GM21423 (cell line): ENCODE data around the gene IPO11.
A peak's percentile ranks its signal among the peaks of the same experiment; 100 is the strongest.
"Not testable (repeated sequence)": the region's sequence is repeated elsewhere in the genome, so short reads cannot be mapped to it uniquely, and the experiment has no call there.

ENCODE experiments used
- ATAC-seq: cut with Tn5 transposase; IDR thresholded peaks from one replicate; pipeline ENCODE4 v1.9.1; 2021; ENCODE audit warnings: mild to moderate bottlenecking, moderate library complexity; ENCODE audit not compliant: unreplicated experiment

IPO11 gene

DNA sequence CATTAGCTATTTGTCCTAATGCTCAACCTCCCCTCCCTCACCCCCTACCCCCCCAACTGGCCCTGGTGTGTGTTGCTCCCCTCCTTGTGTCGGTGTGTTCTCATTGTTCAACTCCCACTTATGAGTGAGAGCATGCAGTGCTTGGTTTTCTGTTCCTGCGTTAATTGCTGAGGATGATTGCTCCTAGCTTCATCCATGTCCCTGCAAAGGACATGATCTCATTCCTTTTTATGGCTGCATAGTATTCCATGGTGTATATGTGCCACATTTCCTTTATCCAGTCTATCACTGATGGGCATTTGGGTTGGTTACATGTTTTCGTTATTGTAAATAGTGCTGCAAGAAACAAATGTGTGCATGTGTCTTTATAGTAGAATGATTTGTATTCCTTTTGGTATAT is 153.2 kb downstream of the IPO11 start:
- not testable (repeated sequence) for ATAC-seq

GRCh38 chr5:62568143-62568542 is 155.6 kb downstream of the IPO11 start:
- ATAC-seq: no peak

DNA sequence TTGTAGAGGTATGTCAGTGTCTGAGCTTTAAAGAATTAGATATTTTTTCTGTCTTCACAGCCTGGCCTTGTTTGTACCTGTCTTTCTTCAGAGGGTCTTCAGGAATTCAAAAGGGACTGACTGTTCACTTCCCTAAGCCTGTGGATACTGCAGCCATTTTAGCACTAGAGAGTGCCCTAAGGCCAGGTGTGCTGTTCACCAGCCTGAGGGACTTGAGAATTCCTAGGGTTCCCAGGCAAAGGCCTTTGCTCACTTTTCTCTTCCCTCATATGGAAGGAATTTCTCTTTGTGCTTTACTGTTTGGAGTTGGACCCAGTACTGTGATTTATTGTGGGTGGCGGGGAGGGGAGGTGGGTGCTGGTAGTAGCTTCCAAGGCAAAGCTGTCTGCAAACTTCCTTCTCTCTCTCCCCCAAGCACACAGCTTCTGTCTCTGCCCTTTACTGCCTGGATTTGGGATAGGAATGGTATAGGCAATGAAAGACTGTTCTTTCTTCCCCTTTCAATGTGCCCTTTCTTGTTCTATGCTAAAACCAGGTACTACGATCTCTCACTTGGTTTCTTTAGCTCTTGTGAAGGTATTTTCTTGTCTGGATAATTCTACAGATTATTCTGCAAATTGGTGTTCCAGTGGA is 156.4 kb downstream of the IPO11 start:
- no peak for ATAC-seq

DNA sequence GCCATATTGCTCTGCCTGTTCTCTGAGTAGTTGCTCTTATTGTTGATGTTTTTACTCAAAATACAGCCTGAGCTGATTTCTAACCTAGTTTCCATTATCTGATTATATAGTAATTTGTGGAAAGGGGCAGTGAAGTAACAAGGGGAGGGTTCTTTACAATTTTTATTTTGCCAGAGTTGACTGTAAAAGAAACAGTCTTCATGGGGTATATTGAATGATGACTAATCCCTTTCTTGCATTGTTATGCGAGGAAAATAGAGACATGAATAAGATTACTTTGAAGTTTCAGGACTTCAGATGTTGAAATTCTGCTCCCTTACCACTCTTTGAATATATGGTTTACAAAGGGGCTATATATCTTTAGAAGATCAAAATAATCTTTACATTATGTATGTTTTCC is 156.9 kb downstream of the IPO11 start:
- ATAC-seq: no peak

- no peak for ATAC-seq
Measured at GRCh38 chr5:62572918-62573514, 160.5 kb downstream of the IPO11 start.

GRCh38 chr5:62574599-62574998 is 162.0 kb downstream of the IPO11 start:
- no peak for ATAC-seq

DNA sequence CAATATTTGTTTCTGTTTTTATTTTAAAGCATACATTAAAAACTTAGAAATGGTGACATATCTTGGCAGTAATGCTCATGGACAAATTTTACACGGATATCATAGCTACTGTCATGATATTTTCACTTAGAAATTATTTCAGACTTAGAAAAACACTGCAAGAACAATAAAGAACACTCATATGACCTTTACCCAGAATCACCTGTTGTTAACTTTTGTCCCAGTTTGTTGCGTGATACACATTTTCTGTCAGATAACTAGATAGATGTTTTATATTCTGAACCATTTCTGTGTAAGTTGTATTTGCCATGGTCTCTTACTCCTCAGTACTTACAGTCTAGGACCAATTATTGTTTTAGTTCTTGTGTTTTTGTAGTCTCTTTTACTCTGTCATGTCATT is 162.5 kb downstream of the IPO11 start:
- no peak for ATAC-seq

- ATAC-seq: no peak
Measured at GRCh38 chr5:62575489-62575888, 162.9 kb downstream of the IPO11 start.

DNA sequence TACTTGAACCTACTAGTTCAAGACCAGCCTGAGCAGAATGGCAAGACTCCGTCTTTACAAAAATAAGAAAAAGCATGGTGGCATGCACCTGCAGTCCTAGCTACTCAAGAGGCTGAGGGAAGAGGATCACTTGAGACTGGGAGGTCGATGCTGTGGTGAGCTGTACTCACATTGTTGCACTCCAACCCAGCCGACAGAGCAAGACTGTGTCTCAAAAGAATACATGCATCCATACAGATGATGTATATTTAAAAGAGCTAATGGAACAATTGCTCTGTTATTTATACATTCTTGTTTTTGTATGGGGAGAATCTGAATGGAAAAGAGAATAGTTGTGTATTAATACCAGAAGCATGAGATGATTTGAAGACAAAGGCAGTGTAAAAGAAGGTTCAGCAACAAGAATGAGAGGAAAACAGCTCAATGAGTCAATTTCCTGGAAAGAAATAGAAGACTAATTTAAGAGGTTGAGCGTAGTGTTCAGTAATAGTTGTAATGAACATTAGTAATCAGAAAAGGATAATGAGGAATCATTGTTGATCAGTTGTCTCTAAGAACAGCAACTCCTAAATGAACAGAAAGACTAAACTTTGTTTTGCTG is 164.1 kb downstream of the IPO11 start:
- no peak for ATAC-seq

- ATAC-seq: no peak
Measured at GRCh38 chr5:62577488-62577887, 164.9 kb downstream of the IPO11 start.

- peak; percentile 94 for ATAC-seq
Measured at GRCh38 chr5:62578540-62578939, 166.0 kb downstream of the IPO11 start, which contains the start of gene LRRC70. LRRC70 (plus strand) TSS chr5:62578819; CDS start chr5:62579439, 620 bp downstream.

GRCh38 chr5:62579761-62580160 is 167.2 kb downstream of the IPO11 start:
- ATAC-seq: no peak

DNA sequence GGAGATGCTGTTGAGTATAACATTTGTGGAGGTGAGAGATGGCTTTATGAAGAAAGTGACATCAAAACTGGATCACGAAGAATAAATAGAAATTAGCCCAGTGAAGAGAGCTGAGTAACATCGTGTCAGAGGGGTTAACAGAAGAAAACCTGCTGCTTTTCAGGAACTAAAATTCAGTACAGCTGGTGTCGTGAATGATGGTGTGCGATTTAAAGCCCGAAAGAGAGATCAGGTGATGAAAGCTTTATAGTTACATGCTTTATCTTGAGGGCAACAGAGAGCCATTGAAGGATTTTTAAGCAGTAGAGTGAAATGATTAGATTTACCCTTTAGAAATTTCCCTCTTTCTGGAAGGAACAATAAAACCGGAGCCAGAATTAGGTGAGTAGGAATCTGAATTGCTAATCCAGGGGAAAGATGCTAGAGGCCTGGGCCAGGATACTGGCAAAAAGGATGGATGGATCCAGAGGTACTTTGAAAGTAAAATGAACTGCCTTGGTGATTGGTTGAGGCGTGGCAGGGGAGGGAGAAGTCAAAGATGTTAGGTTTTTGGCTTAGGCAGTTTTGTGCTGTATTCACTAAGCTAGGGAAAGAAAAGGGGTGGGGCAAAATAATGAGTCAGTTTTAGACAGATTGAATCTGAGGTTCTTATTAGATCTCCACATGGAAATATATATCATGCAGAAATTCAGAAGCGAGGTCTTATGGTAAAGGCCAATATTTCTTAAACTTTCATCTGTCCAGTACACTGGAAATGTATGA is 169.5 kb downstream of the IPO11 start:
- no peak for ATAC-seq

DNA sequence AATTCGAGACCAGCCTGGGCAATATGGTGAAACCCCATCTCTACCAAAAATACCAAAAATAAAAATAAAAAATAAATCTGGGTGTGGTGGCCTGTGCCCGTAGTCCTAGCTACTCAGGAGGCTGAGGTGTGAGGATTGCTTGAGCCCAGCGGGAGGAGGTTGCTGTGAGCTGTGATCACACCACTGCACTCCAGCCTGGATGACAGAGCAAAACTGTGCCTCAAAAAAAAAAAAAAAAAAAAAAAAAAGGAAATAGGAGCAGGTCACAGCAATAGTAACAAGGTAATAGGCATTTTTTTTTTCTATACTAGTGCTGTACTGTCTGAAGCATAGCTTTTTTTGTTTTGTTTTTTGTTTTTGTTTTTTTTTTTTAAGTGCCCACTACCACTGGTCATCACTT is 171.8 kb downstream of the IPO11 start:
- no peak for ATAC-seq

GRCh38 chr5:62585306-62585705 is 172.7 kb downstream of the IPO11 start:
- ATAC-seq: no peak

DNA sequence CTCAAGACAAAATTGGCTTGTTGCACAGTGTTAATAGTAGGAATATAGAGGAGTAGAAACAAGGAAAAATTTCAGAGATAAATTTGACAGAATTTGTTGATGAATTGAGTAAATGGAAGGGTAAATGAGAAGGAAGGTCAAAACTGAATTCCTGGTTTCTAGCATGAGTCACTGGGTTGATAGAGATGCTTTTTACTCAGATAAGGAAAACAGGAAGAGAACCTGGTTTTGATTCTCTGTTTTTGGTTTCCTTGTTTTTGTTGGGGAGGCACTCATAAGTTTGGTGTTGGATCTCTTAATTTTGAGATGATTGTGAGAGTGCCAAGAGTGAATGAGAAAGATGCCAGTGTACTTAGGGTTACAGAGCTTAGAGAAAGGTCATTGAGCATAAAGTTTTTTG is 173.2 kb downstream of the IPO11 start:
- ATAC-seq: no peak

DNA sequence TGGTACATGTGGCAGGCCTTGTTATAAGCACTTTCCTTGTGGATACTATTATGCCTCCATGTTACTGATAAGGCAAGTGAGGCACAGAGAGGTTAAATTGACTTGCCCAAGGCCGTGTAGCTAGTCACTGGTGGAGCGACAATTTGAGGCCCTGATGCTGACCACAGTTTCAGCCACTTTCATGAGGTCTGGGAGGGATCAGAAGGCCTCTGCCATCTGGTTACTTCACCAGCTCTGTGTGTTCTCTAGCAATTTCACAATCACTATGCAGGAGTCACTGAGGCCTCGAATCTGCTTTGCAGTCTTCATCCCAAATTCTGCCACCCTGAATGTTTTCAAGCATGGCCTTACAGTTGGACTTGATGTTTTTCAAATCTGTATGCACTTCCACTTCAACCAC is 175.2 kb downstream of the IPO11 start:
- no peak for ATAC-seq

DNA sequence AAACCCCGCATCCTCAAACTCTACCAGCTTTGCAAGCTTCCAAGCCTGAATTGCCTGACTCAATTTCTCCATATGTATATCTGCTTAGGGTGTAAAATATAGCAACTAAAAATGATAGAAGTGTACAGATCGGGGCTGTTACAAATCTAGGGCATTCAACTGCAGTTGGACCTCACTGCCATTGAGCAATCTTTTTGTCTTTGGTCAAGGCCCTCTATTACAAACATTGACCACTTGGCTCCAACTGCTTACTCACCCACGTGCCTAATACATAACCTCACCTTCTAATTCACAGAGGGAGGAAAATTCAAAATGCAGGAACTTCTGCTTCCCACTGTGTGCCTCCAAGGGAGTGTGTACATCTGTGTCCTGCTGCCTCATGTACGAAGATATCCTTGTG is 176.1 kb downstream of the IPO11 start:
- ATAC-seq: no peak

DNA sequence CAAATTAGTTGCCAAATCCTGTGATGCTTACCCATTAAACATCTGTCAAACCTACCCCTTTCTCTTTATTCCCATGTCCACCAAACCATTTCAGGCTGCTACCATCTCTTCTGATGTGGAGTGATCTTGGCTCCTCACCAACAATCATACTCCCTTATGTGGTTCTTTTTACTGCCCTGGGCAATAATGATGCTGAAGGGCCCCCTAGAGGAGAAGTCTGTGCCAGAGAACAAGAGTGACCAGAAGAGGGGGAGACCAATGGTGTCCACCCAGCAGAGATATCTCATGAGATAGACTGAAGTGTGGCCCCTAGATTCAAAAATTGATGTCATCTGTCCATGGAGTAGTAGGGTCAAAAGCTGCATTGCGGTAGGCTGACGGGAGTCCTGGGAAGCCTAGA is 176.9 kb downstream of the IPO11 start:
- no peak for ATAC-seq

DNA sequence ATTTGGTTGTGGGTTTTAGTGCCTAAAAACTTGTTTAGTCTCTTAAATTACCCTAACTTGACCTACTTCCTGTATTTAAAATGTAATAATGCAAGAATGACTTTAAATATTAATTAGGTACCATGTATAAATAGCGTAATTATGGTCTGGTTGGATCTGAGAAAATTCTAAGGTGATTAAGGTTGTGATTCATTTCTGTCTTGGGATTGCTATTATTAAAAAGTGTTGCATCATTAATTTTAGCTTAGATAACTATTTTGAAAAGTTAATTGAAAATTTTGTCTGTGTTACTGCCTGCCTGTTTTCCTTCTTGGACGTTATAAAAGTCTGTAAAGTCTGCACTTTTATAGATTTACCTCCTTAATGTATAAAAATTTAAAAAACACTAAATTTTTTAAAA is 177.8 kb downstream of the IPO11 start:
- ATAC-seq: no peak

GRCh38 chr5:62592558-62592957 is 180.0 kb downstream of the IPO11 start:
- no peak for ATAC-seq

DNA sequence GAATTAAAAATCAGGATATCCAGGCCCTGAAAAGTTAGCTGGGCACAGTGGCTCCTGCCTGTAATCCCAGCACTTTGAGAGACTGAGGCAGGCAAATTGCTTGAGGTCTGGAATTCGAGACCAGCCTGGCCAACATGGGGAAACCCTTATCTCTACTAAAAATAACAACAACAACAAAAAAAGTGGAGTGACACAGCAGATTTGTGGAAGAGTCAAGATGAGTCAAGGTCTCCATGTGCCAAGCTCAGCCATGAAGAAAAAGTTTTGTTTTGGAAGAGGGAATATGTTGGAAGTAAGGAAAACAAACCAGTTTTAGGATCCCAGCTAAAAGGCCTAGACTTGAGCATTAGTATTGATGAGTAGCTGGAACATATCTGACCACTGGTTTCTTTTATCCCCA is 180.8 kb downstream of the IPO11 start:
- ATAC-seq: no peak
